GM19193 (cell line): ENCODE results near the gene POLD2.

Experiments used
- POLR2A ChIP-seq: IDR thresholded peaks from 4 replicates; pipeline ENCODE4 v1.6.1; 2011; ENCODE audit not compliant: insufficient read depth, insufficient read length; ENCODE audit errors: extremely low read depth

POLD2 gene

DNA sequence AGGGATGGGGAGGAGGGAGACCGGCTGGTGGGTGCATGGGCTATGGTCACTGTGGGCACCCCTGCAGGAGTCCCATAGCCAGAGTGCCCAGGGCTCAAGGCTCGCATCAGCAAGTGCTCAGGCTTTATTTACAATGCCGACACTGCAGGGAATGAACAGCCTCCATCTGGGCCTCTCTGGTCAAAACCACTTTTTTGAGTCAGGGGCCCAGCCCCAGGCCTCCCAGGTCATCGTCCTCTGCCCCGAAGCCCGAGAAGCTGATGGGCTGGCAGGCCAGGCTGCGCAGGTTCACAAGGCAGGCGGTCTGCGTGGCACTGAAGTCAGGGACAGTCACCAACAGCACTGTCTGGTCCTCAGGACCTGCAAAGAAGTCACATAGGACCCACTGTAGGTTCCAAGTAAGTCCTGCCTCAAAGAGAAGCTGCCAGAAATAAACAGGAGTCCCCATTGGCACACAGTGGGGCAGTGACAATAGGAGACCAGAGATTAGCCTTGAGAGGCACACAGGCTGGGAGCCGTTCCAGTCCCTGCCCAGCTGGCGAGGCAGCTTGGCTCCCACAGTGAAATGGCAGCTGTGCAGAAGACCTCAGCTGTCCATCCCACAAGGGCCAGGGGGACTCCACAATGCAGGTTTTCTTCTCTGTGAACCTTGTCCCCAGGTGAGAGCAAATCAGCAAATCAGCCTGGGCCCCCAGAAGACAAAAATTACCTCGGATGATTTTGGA lies 8.6 kb downstream of the POLD2 start:
- no peak for TF ChIP-seq POLR2A

GRCh38 chr7:44113764-44114354 lies 9.5 kb downstream of the POLD2 start:
- TF ChIP-seq POLR2A = no peak

DNA sequence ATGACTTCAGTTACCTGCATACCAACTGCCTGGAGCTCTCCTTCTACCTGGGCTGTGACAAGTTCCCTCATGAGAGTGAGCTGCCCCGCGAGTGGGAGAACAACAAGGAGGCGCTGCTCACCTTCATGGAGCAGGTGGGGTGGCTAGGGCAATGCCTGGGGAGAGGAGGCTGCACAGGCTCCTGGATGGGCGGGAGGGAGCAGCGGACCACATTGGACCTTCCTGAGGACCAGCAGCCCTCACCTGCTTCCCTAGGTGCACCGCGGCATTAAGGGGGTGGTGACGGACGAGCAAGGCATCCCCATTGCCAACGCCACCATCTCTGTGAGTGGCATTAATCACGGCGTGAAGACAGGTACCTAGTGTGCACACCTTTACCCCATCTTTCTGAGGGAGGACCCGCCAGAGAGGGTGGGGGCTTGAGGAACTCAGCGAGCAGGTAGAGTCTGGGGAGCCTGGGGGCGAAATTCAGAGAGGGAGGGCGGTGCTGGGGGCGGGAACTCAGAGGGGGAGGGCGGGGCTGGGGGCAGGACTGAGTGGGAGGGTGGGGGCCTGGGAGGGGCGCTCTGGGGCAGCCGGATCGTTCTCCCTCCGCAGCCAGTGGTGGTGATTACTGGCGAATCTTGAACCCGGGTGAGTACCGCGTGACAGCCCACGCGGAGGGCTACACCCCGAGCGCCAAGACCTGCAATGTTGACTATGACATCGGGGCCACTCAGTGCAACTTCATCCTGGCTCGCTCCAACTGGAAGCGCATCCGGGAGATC lies 10.2 kb downstream of the POLD2 start:
- TF ChIP-seq POLR2A = no peak

- no peak for TF ChIP-seq POLR2A
Observed at GRCh38 chr7:44112231-44112996, 10.9 kb downstream of the POLD2 start.

- no peak for TF ChIP-seq POLR2A
Observed at GRCh38 chr7:44111761-44112160, 11.6 kb downstream of the POLD2 start.

DNA sequence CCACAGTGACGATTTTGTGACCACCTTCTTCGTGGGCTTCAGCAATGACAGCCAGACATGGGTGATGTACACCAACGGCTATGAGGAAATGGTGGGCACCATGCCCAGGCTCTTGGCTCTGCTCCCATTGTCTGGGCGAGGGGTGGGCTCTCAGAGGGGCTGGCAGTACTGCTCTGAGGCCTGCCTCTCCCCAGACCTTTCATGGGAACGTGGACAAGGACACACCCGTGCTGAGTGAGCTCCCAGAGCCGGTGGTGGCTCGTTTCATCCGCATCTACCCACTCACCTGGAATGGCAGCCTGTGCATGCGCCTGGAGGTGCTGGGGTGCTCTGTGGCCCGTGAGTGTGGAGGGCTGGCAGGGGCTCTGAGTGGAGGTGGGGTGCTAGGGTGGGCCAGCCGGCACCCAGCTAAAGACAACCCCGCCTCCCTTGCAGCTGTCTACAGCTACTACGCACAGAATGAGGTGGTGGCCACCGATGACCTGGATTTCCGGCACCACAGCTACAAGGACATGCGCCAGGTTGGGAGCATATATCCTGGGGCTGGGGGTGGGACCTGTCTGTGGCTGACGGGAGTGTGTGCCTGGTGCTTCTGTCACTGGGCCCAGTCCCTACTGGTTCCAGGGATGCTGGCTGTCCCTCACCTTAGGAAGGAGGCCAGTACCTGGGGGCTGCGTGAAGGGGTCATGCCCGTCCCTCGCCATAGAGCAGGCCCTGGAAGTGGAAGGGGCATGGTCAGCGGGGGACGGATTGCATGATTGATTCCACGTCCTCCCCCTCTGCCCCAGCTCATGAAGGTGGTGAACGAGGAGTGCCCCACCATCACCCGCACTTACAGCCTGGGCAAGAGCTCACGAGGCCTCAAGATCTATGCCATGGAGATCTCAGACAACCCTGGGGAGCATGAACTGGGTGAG lies 12.4 kb downstream of the POLD2 start:
- no peak for TF ChIP-seq POLR2A

- no peak for TF ChIP-seq POLR2A
Observed at GRCh38 chr7:44109991-44110390, 13.4 kb downstream of the POLD2 start.

- no peak for TF ChIP-seq POLR2A
Observed at GRCh38 chr7:44108768-44109750, 14.3 kb downstream of the POLD2 start.

- TF ChIP-seq POLR2A = no peak
Observed at GRCh38 chr7:44107961-44108767, 15.2 kb downstream of the POLD2 start.

DNA sequence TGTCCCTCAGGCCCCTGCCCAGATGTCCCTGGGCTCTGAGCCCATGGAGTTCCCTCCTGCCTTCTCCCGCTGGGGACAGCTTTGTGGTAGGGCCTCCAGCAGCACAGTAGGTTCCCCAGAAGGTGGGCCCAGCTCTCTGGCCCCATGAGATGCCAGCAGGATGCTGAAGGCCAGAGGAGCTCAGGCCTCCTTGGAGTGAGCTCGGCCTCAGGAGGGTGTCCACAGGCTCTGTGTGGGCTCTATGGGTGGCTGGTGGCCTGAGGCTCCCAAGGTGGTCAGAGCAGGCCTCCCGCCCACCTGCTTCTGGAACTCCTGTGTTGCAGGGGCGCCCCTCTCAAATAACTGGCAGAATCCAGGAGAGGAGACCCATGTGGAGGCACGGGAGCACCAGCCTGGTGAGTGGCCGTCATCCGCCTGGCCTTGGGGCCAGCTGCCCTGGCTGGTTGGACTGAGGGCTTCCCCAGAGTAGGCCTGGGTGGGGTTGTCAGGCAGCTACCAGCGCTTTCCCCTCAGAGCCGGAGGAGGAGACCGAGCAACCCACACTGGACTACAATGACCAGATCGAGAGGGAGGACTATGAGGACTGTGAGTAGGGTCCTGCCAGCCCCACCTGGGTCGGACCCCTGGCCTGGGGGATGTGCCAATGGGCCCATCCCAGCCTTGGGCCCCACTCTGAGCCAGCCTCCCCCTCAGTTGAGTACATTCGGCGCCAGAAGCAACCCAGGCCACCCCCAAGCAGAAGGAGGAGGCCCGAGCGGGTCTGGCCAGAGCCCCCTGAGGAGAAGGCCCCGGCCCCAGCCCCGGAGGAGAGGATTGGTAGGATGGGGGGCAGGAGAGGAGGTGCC lies 16.0 kb downstream of the POLD2 start:
- no peak for TF ChIP-seq POLR2A

DNA sequence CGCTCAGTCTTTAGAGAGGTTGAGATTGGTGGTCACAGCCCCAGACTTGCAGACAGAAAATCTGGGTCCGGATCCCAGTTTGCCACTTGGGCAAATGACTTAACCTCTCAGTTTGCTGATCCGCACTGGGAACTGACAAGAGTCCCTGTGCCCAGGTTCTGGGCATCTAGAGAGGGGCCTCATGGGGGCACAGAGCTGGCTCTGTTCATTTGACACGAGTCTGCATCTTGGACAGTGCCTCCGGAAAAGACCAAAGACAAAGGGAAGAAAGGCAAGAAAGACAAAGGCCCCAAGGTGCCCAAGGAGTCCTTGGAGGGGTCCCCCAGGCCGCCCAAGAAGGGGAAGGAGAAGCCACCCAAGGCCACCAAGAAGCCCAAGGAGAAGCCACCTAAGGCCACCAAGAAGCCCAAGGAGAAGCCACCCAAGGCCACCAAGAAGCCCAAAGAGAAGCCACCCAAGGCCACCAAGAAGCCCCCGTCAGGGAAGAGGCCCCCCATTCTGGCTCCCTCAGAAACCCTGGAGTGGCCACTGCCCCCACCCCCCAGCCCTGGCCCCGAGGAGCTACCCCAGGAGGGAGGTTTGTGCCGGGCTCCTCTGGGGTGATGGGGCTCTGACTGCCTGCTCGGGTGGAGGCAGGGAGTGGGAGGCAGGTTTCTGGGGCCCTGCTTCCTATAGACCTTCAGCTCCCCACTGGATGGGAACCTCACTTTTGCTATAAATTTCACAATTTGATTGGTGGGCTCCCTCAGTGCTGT lies 16.9 kb downstream of the POLD2 start:
- no peak for TF ChIP-seq POLR2A
